HepG2 (cell line): Measurements from ENCODE around the gene ANO2. TPM values are rescaled to one million over a fixed set of nuclear protein-coding genes. Genes with fewer than 3 reads are reported as not detected.

Experiments used
- ATAC-seq: fragments of 200-7000 bp; cut with Tn5 transposase; 3 replicates; pipeline ENCODE4 v1.9.1; 2020; ENCODE audit warnings: mild to moderate bottlenecking, moderate library complexity
- BruUV-seq: library from RNA; stranded (reverse); fragments of 400-500 nt; replicated peaks from 2 replicates; lab custom pipeline; 2021; lab: Mats Ljungman, UMichigan
- CTCF ChIA-PET: fragments of 300-600 bp; formaldehyde crosslinking; extraction: SDS; loops from one replicate; lab custom pipeline; 2021; ENCODE audit warnings: low total read pairs, inconsistent platforms, low intra/inter-chr PET ratio; lab: Yijun Ruan, JAX
- POLR2A ChIA-PET: fragments of 350-600 bp; sonication (Branson Sonifier 250); formaldehyde crosslinking; loops from one replicate; lab custom pipeline; 2020; ENCODE audit warnings: antibody characterized with exemption, inconsistent platforms; lab: Yijun Ruan, JAX
- DNase-seq: peaks from one replicate; pipeline ENCODE4 v3.0.0-alpha.2; 2015; ENCODE audit warnings: low spot score
- FAIRE-seq: peaks from 3 replicates; lab custom pipeline; 2011; peaks lifted over from hg19 to GRCh38; lab: Jason Lieb, UNC
- H2AFZ ChIP-seq: one replicate; pipeline ENCODE4 v1.6.1; 2011; ENCODE audit warnings: low read length, inconsistent platforms
- H3K27ac ChIP-seq: fragments of 300-600 bp; 3 replicates; pipeline ENCODE4 v1.8.0; 2011; ENCODE audit warnings: mixed run types, mild to moderate bottlenecking, mixed read lengths, low read length, inconsistent platforms; ENCODE audit not compliant: insufficient read depth; ENCODE audit errors: extremely low read length
- H3K27me3 ChIP-seq, 2 experiments: fragments of 200-600 bp in 1 of 2; 2 replicates in 1 of 2; 3 replicates in 1 of 2; pipeline versions ENCODE4 v1.6.0 to v1.8.0; 2011; ENCODE audit warnings: low read length in 2 of 2, mild to moderate bottlenecking in 2 of 2, moderate library complexity in 2 of 2, inconsistent platforms in 1 of 2; ENCODE audit not compliant: insufficient read depth in 2 of 2, control insufficient read depth in 1 of 2
- H3K36me3 ChIP-seq, 2 experiments: fragments of 200-600 bp in 1 of 2; replicated peaks in 1 of 2; 2 replicates in 1 of 2; 3 replicates in 1 of 2; pipeline versions ENCODE4 v1.5.1 to v1.8.0; 2011; ENCODE audit warnings: low read length in 2 of 2, inconsistent platforms in 1 of 2; ENCODE audit not compliant: insufficient read depth in 2 of 2, control insufficient read depth in 1 of 2
- H3K4me1 ChIP-seq: 2 replicates; pipeline ENCODE4 v1.5.1; 2012; ENCODE audit warnings: low read length, inconsistent platforms; ENCODE audit not compliant: insufficient read depth
- H3K4me2 ChIP-seq: 2 replicates; pipeline ENCODE4 v1.6.0; 2011; ENCODE audit warnings: low read depth, low read length, inconsistent platforms
- H3K4me3 ChIP-seq, 3 experiments: fragments of 200-600 bp in 1 of 3; sonication (generic), shearing (Covaris generic) in 1 of 3; replicated peaks in 1 of 3; 2 replicates each; pipeline ENCODE4 v1.5.1; 2011 to 2016; ENCODE audit warnings: low read length in 3 of 3, inconsistent platforms in 2 of 3, low read depth in 2 of 3, mild to moderate bottlenecking in 2 of 3, control low read depth in 1 of 3, mixed read lengths in 1 of 3; ENCODE audit not compliant: insufficient read depth in 1 of 3
- H3K79me2 ChIP-seq: one replicate; pipeline ENCODE4 v1.6.1; 2011; ENCODE audit warnings: low read length, inconsistent platforms; ENCODE audit not compliant: insufficient read depth
- H3K9ac ChIP-seq: 2 replicates; pipeline ENCODE4 v1.6.0; 2011; ENCODE audit warnings: mild to moderate bottlenecking, low read depth, low read length, inconsistent platforms; ENCODE audit not compliant: insufficient read depth
- H3K9me3 ChIP-seq: 2 replicates; pipeline ENCODE4 v1.5.1; 2012; ENCODE audit warnings: mild to moderate bottlenecking, low read length
- H4K20me1 ChIP-seq: 2 replicates; pipeline ENCODE4 v1.6.0; 2011; ENCODE audit warnings: inconsistent platforms, mild to moderate bottlenecking, low read length, moderate library complexity; ENCODE audit not compliant: insufficient read depth
- HNF1A ChIP-seq, 2 experiments: sonication (generic) in 1 of 2; formaldehyde crosslinking in 1 of 2; IDR thresholded peaks; 2 replicates each; pipeline versions ENCODE4 v1.4.0 to v1.6.1; 2016 to 2020; ENCODE audit warnings: borderline replicate concordance in 1 of 2, low read depth in 1 of 2, mild to moderate bottlenecking in 1 of 2, missing genetic modification reagents in 1 of 2
- MAZ ChIP-seq, 2 experiments: sonication (generic) in 1 of 2; formaldehyde crosslinking in 1 of 2; IDR thresholded peaks; 2 replicates each; pipeline versions ENCODE4 v1.5.0 to v1.6.1; 2012 to 2020; ENCODE audit warnings: low read depth in 2 of 2, mild to moderate bottlenecking in 2 of 2, borderline replicate concordance in 1 of 2, improper control_type of control experiment in 1 of 2, low read length in 1 of 2, missing genetic modification reagents in 1 of 2, moderate library complexity in 1 of 2
- WGBS: methylation state at CpG from one replicate; pipeline ENCODE4 v1.1.6; 2017; ENCODE audit warnings: low lambda C conversion rate; 5-methylcytosine and 5-hydroxymethylcytosine counted together
- in situ Hi-C: cut with HindIII; loops from 2 replicates; pipeline ENCODE4 v1.10.0; 2017; ENCODE audit warnings: low pct_unique_long_range_greater_than_20kb; ENCODE audit not compliant: extremely low pct_ligation_motif_present
- intact Hi-C: fragments of 100-400 bp; cut with micrococcal nuclease; formaldehyde crosslinking; loops from one replicate; pipeline ENCODE4 v1.10.0; 2022; ENCODE audit not compliant: unreplicated experiment
- polyA plus RNA-seq, 8 experiments: library from polyadenylated mRNA; depleted of rRNA in 3 of 8; stranded (reverse) in 7 of 8; unstranded in 1 of 8; fragments of >200 nt; fragmentation: Illumina TruSeq in 4 of 8; extraction: Trizol in 4 of 8; gene quantifications; 2 replicates each; pipeline versions ENCODE4 v1.2.1 to v1.2.3, GENCODE V29; 2011 to 2016; ENCODE audit warnings: low read depth in 4 of 8, missing spikeins in 1 of 8, mixed read lengths in 1 of 8; ENCODE audit not compliant: insufficient read depth in 1 of 8
- total RNA-seq, 5 experiments: library from RNA; depleted of rRNA; stranded (reverse); fragments of >200 nt; fragmentation: Illumina TruSeq; extraction: Trizol; gene quantifications; 2 replicates each; pipeline ENCODE4 v1.2.3, GENCODE V29; 2016; ENCODE audit warnings: low read depth in 1 of 5

Gene ANO2
- total and polyA plus RNA-seq, 2 of the 13 experiments (the other 11 are each of a cell fraction or from before 2014, with no cell fraction given) = 0.18 TPM; not detected in 1

- H3K4me1 ChIP-seq = peaks cover 18% of the 10 kb centered on the region
- TF ChIP-seq MAZ (IDR thresholded peaks at IDR 0.05; ENCODE audit: borderline replicate concordance, low read depth, low read length) (no peak), MAZ (CRISPR knock-in tag; IDR thresholded peaks at IDR 0.05; ENCODE audit: low read depth) (no peak)
- in situ Hi-C loops = no loop called here
- ChIA-PET CTCF (no interaction called here), POLR2A (no interaction called here)
- ATAC-seq (no peak), FAIRE-seq (no peak), DNase-seq (no peak)
- H3K27me3 ChIP-seq = no peaks in the 10 kb centered on the region
- H4K20me1 ChIP-seq = no peaks in the 10 kb centered on the region
- H3K4me3 ChIP-seq = no peak overlapping the region
- no peak overlapping the region for H3K27ac ChIP-seq
- H3K79me2 ChIP-seq = no peaks in the 10 kb centered on the region
- H2AFZ ChIP-seq = no peak overlapping the region
- H3K4me2 ChIP-seq = no peak overlapping the region
- intact Hi-C loops = no loop called here
- no TSS peak for BruUV-seq
- no peaks in the 10 kb centered on the region for H3K36me3 ChIP-seq
- no peaks in the 10 kb centered on the region for H3K9me3 ChIP-seq
- H3K9ac ChIP-seq = no peak overlapping the region
- 20% methylated on average over 4 of the region's 4 CpGs for WGBS
Measured at GRCh38 chr12:5582541-5582940, 362.5 kb downstream of the ANO2 start.

GRCh38 chr12:5582018-5582417 lies 363.0 kb downstream of the ANO2 start:
- intact Hi-C loops = no loop called here
- CTCF ChIA-PET = no interaction called here
- TF ChIP-seq HNF1A (IDR thresholded peaks at IDR 0.05; ENCODE audit: low read depth) = no peak
- no peak for TF ChIP-seq HNF1A (CRISPR knock-in tag; IDR thresholded peaks at IDR 0.05; ENCODE audit: borderline replicate concordance)
- in situ Hi-C loops = no loop called here
- peaks cover 18% of the 10 kb centered on the region for H3K4me1 ChIP-seq
- H3K4me2 ChIP-seq = no peak overlapping the region
- POLR2A ChIA-PET = no interaction called here
- no TSS peak for BruUV-seq
- H3K36me3 ChIP-seq = no peaks in the 10 kb centered on the region
- no peaks in the 10 kb centered on the region for H3K79me2 ChIP-seq
- FAIRE-seq = no peak
- no peak for ATAC-seq
- no peaks in the 10 kb centered on the region for H3K27me3 ChIP-seq
- no peaks in the 10 kb centered on the region for H3K9me3 ChIP-seq
- no peaks in the 10 kb centered on the region for H4K20me1 ChIP-seq
- no peak overlapping the region for H3K9ac ChIP-seq
- no peak overlapping the region for H3K4me3 ChIP-seq
- no peak overlapping the region for H3K27ac ChIP-seq
- no peak for DNase-seq
- 52% methylated on average over 5 of the region's 5 CpGs for WGBS
- H2AFZ ChIP-seq = no peak overlapping the region
